HT1080 (cell line): Measurements from ENCODE around the gene PPA2. TPM values are rescaled to one million over a fixed set of nuclear protein-coding genes. Genes with fewer than 3 reads are reported as not detected.

Experiments used
- DNase-seq: peaks from one replicate; pipeline ENCODE4 v3.0.0-alpha.2; 2015; ENCODE audit warnings: low read depth
- small RNA-seq: library from RNA; depleted of rRNA; stranded (forward); fragments of <200 nt; gene quantifications from one replicate; pipeline ENCODE3, GENCODE V24; 2014
- total RNA-seq: library from RNA; depleted of rRNA; stranded (reverse); fragments of >200 nt; shearing (Covaris generic); gene quantifications from 2 replicates; pipeline ENCODE4 v1.2.3, GENCODE V29; 2014; rRNA removed

PPA2 gene
- total RNA-seq, 1 experiment from 2014 or later = 91.6 TPM

DNA sequence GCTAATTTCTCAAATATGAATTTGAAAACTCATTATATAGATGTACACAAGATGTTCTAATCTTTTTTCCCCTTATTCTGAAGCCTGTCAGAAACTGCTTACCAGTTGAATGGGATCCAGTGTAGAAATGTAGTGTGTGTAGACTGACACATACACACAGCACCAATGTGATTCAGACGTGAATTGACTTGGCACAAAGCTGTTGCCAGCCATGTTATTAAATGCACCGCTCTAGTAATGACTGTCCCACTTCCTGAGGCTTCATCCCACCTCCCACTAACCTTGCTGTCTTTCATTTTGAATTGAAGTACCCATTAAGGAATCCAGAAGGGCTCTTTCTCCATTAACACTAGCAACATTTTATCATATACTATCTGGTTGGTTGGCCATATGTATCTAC is 146.6 kb downstream of the PPA2 start:
- DNase-seq = no peak

Small RNAs within 50 kb of the gene (small RNA-seq; reads per million reads assigned to genes)
- not detected for gene RNU6-553P

Other genes starting within 250 kb of the PPA2 start
- not detected in 2 replicates for gene ARHGEF38, start 78.6 kb upstream of the PPA2 start, total RNA-seq
- 21.2 and 25.1 TPM in 2 replicates for gene INTS12, start 234.6 kb upstream of the PPA2 start, total RNA-seq
- 23.1 and 26.6 TPM in 2 replicates for gene GSTCD, start 234.7 kb upstream of the PPA2 start, total RNA-seq